ENCODE data around the gene HMG20A.

Gene HMG20A

GRCh38 chr15:77531191-77532000 is 110.7 kb downstream of the HMG20A start:
- in situ Hi-C loops (cut with MboI; ENCODE audit: low sequenced_read_pairs), result no loop called here

GRCh38 chr15:77532067-77532710 is 111.5 kb downstream of the HMG20A start:
- in situ Hi-C loops (cut with MboI; ENCODE audit: low sequenced_read_pairs), result no loop called here

- in situ Hi-C loops (cut with MboI; ENCODE audit: low sequenced_read_pairs), result no loop called here
These were observed 112.2 kb downstream of the HMG20A start for GRCh38 chr15:77532846-77533245.

- in situ Hi-C loops (cut with MboI; ENCODE audit: low sequenced_read_pairs), result no loop called here
These were observed 113.1 kb downstream of the HMG20A start for GRCh38 chr15:77533578-77534430.
